ENCODE data around the gene PCK2.

The PCK2 gene

GRCh38 chr14:24151404-24152080 lies 57.4 kb downstream of the PCK2 start:
- FAIRE-seq = no peak
- no peak for DNase-seq (ENCODE audit: low spot score)
